ENCODE results near the gene BSDC1. TPM values are rescaled to one million over a fixed set of nuclear protein-coding genes. Genes with fewer than 3 reads are reported as not detected.

BSDC1 gene
- total RNA-seq, 4 donors from 2014 or later, result 56.5 to 74.2 (median 70.0) TPM

DNA sequence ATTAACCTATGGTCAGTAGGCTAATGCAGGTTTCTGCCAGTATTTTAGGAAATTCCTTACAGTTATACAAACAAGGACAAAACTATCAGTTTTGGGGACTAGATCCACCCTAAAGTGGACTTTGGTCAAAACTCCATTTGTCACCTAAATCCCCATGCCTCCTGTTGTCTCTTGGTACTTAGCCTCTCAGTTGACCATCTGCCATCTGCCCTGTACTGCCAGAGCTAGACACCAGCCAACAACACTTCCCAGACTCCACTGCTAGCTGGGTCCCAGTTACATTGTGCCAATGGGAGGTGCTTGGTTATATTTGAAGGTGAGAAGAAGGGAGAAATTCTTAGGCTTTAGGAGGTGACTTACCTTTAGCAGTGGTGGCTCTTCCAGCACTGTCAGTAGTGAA lies 17.0 kb upstream of the BSDC1 start:
- TF ChIP-seq CTCF (IDR thresholded peaks at IDR 0.05) (no peak), POLR2A (IDR thresholded peaks at IDR 0.05) (no peak), EP300 (IDR thresholded peaks at IDR 0.05) (no peak), POLR2AphosphoS5 (IDR thresholded peaks at IDR 0.05) (no peak)
- Histone ChIP-seq H3K9me3 (peaks cover 0 to 11% (median 0%) of the 10 kb centered on the region in 3 donors), H3K36me3 (no peaks in the 10 kb centered on the region)

DNA sequence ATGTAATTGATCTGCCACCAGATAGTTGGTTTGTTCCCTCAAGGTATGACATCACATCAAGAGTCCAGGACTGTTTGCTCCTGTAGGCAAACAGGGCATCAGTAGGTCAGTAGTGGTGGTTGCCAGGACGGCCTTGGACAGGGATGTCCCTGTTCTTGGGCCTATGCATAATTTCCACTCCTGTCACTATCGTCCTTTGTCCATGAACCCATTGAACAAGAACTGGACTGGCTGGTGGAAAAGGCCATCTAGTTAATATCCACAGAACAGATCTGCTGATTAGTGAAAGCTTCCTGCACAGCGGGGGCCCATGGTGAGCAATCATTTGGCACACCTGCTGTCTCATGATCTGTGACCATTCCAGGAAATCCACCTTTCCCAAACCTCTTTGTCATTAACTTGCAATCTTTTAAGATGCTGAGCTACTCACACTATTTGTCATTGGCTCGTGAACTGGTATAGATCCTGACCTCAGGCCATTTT lies 12.4 kb upstream of the BSDC1 start:
- Histone ChIP-seq H3K27me3 (no peaks in the 10 kb centered on the region), H3K4me3 (no peak overlapping the region), H3K9me3 (no peaks in the 10 kb centered on the region), H3K27ac (no peak overlapping the region), H3K36me3 (no peaks in the 10 kb centered on the region), H3K4me1 (no peaks in the 10 kb centered on the region)
- ATAC-seq, result no peak
- WGBS, 2 donors (ENCODE audit: low coverage in 1 of 2), result 82 to 100% methylated on average over 2 to 3 of the region's 4 CpGs
- TF ChIP-seq EP300 (IDR thresholded peaks at IDR 0.05), result no peak
- TF ChIP-seq CTCF (IDR thresholded peaks at IDR 0.05), result no peak
- TF ChIP-seq POLR2A (IDR thresholded peaks at IDR 0.05), result no peak
- TF ChIP-seq POLR2AphosphoS5 (IDR thresholded peaks at IDR 0.05), result no peak

More for the DNA sequence above, 17.0 kb upstream of the BSDC1 start:
- H3K27me3 ChIP-seq, result no peaks in the 10 kb centered on the region
- H3K27ac ChIP-seq, result no peak overlapping the region
- no peak overlapping the region for H3K4me3 ChIP-seq
- ATAC-seq, result no peak
- H3K4me1 ChIP-seq, result peaks cover 0 to 5% (median 0%) of the 10 kb centered on the region in 3 donors

DNA sequence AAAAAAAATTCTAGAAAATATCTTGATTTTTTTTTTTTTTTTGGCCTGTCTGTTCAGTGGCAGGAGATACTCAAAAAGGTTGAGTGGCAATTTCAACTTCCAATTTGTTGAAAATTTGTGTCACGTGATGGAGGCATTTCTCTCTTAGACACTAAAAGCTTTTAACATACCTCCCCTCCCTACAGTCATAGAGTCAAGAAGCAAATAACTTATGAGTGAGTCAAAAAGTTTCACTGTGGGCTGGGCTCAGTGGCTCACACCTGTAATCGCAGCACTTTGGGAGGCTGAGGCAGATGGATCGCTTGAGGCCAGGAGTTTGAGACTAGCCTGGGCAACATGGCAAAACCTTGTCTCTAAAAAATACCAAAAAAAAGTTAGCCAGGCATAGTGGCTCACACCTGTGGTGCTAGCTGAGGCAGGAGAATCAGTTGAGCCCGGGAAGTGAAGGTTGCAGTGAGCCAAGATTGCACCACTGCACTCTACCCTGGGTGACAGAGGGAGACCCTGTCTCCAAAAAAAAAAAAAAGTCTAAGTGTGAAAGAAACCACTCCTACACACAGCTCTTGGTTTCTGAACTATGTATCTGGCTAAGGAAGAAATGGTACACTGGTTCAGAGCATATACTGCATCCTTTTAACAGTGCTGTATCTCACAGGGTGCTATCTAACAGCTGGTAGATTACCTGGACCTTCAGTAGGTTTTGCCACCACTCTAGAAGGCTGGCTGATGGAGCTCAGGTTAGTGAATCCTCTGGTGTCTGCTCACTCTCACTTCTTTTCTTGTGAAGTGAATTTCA lies 11.6 kb upstream of the BSDC1 start:
- Histone ChIP-seq H3K27ac (no peak overlapping the region), H3K27me3 (no peaks in the 10 kb centered on the region), H3K36me3 (no peaks in the 10 kb centered on the region), H3K9me3 (no peaks in the 10 kb centered on the region), H3K4me1 (peaks cover 0 to 4% (median 3%) of the 10 kb centered on the region in 3 donors), H3K4me3 (no peak overlapping the region)
- whole genome bisulfite sequencing, 2 donors (ENCODE audit: low coverage in 1 of 2), result 75 to 92% methylated on average over 2 to 4 of the region's 4 CpGs
- no peak for TF ChIP-seq POLR2AphosphoS5 (IDR thresholded peaks at IDR 0.05)
- ATAC-seq, result no peak

GRCh38 chr1:32404946-32405345 lies 10.7 kb upstream of the BSDC1 start:
- Histone ChIP-seq H3K4me1 (peaks cover 0 to 9% (median 3%) of the 10 kb centered on the region in 3 donors), H3K36me3 (no peaks in the 10 kb centered on the region), H3K27me3 (no peaks in the 10 kb centered on the region), H3K4me3 (no peak overlapping the region), H3K9me3 (no peaks in the 10 kb centered on the region), H3K27ac (no peak overlapping the region)
- 7 to 50% methylated on average over 1 to 2 of the region's 2 CpGs for WGBS, 2 donors (ENCODE audit: low coverage in 1 of 2)
- no peak for ATAC-seq
- TF ChIP-seq CTCF (IDR thresholded peaks at IDR 0.05), result no peak
- TF ChIP-seq POLR2A (IDR thresholded peaks at IDR 0.05), result no peak
- TF ChIP-seq EP300 (IDR thresholded peaks at IDR 0.05), result no peak
- TF ChIP-seq POLR2AphosphoS5 (IDR thresholded peaks at IDR 0.05), result no peak

GRCh38 chr1:32400876-32401631 lies 6.8 kb upstream of the BSDC1 start:
- H3K4me3 ChIP-seq, result no peak overlapping the region
- TF ChIP-seq CTCF (IDR thresholded peaks at IDR 0.05) (peak; percentile 83 to 95 (median 88)), POLR2A (IDR thresholded peaks at IDR 0.05) (no peak), EP300 (IDR thresholded peaks at IDR 0.05) (no peak), POLR2AphosphoS5 (IDR thresholded peaks at IDR 0.05) (peak; percentile 31)
- no peaks in the 10 kb centered on the region for H3K27me3 ChIP-seq
- no peaks in the 10 kb centered on the region for H3K9me3 ChIP-seq
- H3K36me3 ChIP-seq, result no peaks in the 10 kb centered on the region
- peak overlapping the region in 3 of 4 donors; percentile 71 to 76 (median 72) for H3K27ac ChIP-seq
- peak; percentile 98 for ATAC-seq
- WGBS, 2 donors (ENCODE audit: low coverage in 1 of 2), result 63 to 96% methylated on average over 2 to 3 of the region's 13 CpGs
- peaks cover 0 to 9% (median 3%) of the 10 kb centered on the region in 3 donors for H3K4me1 ChIP-seq
